Hair follicle dermal papilla cell (primary cell): ENCODE results near the gene IREB2. TPM values are rescaled to one million over a fixed set of nuclear protein-coding genes. Genes with fewer than 3 reads are reported as not detected.

ENCODE experiments used
- total RNA-seq: library from RNA; depleted of rRNA; stranded (reverse); fragments of >200 nt; gene quantifications from 2 replicates; pipeline ENCODE4 v1.2.3, GENCODE V29; 2012

IREB2 gene, protein sequence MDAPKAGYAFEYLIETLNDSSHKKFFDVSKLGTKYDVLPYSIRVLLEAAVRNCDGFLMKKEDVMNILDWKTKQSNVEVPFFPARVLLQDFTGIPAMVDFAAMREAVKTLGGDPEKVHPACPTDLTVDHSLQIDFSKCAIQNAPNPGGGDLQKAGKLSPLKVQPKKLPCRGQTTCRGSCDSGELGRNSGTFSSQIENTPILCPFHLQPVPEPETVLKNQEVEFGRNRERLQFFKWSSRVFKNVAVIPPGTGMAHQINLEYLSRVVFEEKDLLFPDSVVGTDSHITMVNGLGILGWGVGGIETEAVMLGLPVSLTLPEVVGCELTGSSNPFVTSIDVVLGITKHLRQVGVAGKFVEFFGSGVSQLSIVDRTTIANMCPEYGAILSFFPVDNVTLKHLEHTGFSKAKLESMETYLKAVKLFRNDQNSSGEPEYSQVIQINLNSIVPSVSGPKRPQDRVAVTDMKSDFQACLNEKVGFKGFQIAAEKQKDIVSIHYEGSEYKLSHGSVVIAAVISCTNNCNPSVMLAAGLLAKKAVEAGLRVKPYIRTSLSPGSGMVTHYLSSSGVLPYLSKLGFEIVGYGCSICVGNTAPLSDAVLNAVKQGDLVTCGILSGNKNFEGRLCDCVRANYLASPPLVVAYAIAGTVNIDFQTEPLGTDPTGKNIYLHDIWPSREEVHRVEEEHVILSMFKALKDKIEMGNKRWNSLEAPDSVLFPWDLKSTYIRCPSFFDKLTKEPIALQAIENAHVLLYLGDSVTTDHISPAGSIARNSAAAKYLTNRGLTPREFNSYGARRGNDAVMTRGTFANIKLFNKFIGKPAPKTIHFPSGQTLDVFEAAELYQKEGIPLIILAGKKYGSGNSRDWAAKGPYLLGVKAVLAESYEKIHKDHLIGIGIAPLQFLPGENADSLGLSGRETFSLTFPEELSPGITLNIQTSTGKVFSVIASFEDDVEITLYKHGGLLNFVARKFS
- total RNA-seq, result 25.6 and 32.9 TPM in 2 replicates

DNA sequence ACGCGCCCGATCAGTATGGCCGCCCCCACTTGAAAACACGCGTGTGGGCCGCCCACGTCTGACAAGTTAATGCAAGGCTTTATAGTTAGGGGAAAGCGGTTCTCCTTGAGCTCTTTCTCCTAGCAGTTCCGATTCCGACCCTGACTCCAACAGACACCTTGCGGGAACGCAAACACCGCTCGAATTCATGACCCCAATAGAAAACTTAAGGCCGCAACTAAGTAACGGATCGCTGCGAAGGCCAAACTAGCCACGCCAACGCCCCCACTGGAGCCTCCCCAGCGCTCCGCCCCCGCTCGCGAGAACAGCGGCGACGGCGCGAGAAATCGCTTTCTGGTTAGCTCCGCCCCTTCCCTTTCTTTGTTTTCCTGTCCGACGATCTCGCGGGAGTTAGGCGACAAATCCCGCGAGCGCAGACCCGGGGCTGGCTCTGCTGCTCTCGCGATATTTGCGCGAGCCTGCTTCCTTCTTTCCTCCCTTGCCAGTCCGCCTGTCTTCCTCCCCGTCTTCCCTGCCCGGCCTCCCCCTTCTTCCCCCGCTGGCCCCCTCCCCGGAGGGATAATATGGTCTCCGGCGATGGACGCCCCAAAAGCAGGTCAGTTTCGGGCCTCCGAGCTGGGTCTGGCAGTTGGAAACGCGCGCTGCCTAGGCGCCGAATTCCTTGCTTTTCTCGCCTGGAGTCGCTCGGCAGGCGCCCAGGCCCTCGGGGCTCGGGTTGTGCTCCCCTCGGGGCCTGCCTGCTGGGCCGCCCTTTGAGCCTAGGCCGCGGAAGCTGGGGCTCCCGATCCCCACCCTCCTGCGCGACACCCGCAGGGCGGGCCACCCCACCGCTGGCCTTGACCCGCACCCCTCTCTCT is at the start of gene IREB2:
IREB2 (plus strand) TSS at position 455 of the 857 bp plus-strand sequence; CDS start at position 577, 122 bp downstream.

DNA sequence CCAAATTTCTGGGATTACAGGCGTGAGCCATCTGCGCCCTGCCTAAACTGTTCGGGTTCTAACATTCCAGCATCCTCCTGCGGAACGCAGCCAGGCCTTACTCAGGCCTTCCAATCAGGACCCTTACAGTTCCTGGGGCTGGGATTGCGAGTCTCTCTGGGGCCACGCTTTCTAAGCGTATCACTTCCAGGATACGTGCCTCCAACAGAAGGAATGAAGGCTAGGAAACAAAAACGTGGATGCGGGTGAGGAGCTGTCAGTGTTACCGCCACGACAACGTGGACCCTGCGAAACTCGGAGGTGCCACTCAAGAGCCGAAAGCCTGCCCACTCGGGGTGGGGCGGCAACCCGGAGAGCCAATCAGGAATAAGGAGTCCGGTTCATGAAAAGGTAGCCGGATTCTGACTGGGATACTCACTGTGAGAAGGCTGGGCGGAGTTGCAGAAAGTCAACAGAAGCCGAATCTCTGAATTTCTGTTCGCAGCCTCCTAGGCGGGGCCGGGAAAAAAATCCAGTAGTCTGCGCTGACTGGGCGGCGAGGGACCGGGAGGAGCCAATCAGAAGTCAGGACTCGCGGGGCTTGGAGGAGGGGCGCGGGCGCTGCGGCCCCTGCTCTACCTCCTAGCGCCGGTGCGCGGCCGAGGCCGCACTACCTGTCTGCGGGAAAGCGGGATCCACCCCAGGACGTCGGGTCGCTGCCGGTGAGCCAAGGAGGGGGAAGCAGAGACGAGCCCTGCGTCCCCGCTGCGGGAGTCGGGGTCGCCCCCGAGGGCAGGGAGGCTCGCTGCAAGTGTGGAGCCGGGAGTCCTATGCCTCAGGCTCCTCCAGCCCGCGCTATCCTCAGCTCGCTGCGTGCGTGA is 69.2 kb downstream of the IREB2 start, which contains the start of gene HYKK:
HYKK (plus strand) TSS at position 607 of the 860 bp plus-strand sequence. CDS start 5,512 bp downstream, outside the sequence.

DNA sequence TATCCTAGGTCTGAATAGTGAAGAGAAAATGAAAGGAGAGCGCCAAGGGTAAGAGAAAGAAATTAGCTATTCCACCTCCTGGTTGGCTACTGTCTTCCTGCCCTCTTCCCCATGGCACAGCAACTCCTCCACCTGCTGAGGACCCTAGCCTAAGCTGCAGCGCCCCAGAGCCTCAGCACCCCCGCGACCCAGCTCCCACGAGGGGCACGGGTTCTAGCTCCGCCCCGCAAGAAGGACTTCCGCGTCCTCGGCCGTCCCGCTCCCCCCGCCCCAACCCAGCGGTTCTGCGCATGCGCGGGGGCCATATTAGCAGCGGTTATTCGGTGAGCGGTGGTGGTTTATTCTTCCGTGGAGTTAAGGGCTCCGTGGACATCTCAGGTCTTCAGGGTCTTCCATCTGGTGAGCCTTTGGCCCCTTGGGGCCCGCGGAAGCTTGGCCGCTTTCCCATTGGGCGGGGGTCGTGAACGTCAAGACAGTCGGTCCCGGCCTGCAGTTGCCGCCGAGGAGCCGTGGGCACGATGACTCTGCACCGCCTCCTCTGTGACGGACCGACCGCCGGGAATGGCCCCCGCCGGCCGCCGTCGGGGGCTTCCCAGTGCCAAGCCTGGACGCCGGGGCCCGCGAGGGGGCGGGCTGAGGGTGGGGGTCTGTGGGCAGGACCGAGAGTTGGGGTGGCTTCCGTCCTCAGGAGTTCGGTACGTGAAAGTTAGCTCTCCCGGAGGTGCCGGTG is 102.3 kb downstream of the IREB2 start, which contains the start of gene PSMA4:
PSMA4 (plus strand) TSS at position 304 of the 730 bp plus-strand sequence. CDS start 1,484 bp downstream, outside the sequence.

Other genes with a start within 250 kb of the IREB2 start
- not detected in 2 replicates for gene ACSBG1, start 203.7 kb upstream of the IREB2 start, total RNA-seq
- 2.2 and 3.9 TPM in 2 replicates for gene DNAJA4, start 173.7 kb upstream of the IREB2 start, total RNA-seq
- gene SKIC8, start 138.6 kb upstream of the IREB2 start, total RNA-seq, result 36.7 and 39.8 TPM in 2 replicates
- gene CRABP1, start 97.9 kb upstream of the IREB2 start, total RNA-seq, result 0.32 and 0.49 TPM in 2 replicates
- 1.9 and 3.1 TPM in 2 replicates for gene HYKK, start 69.4 kb downstream of the IREB2 start, total RNA-seq
- gene PSMA4, start 102.2 kb downstream of the IREB2 start, total RNA-seq, result 135 and 159 TPM in 2 replicates
- 0.36 and 1.3 TPM in 2 replicates for gene CHRNA5, start 127.3 kb downstream of the IREB2 start, total RNA-seq
- gene CHRNA3, start 182.8 kb downstream of the IREB2 start, total RNA-seq, result not detected in 2 replicates
- gene CHRNB4, start 203.0 kb downstream of the IREB2 start, total RNA-seq, result not detected in 2 replicates